CD14-positive monocyte (primary cell): Measurements from ENCODE around the gene ABTB2. TPM values are rescaled to one million over a fixed set of nuclear protein-coding genes. Genes with fewer than 3 reads are reported as not detected.

ENCODE experiments used
- DNase-seq, 3 donors: peaks; one replicate each; pipeline ENCODE4 v3.0.0-alpha.2; 2011 to 2022
- H2AFZ ChIP-seq: 2 replicates; pipeline ENCODE4 v1.6.0; 2012; ENCODE audit warnings: mild to moderate bottlenecking, low read depth, low read length, inconsistent platforms; ENCODE audit not compliant: insufficient read depth, poor library complexity, severe bottlenecking
- H3K27ac ChIP-seq, 2 donors: 1 replicate in 1 of 2; 2 replicates in 1 of 2; pipeline ENCODE4 v1.5.1; 2012 to 2013; ENCODE audit warnings: low read length in 2 of 2, control low read depth in 1 of 2, inconsistent platforms in 1 of 2, low read depth in 1 of 2, mild to moderate bottlenecking in 1 of 2
- H3K27me3 ChIP-seq, 2 donors: one replicate each; pipeline versions ENCODE4 v1.6.0 to v1.6.1; 2011 to 2013; ENCODE audit warnings: low read length in 2 of 2; ENCODE audit not compliant: control insufficient read depth in 2 of 2, insufficient read depth in 2 of 2
- H3K36me3 ChIP-seq, 2 donors: replicated peaks in 1 of 2; 1 replicate in 1 of 2; 2 replicates in 1 of 2; pipeline versions ENCODE4 v1.5.1 to v1.6.1; 2012 to 2013; ENCODE audit warnings: low read length in 2 of 2, control low read depth in 1 of 2, inconsistent platforms in 1 of 2, mild to moderate bottlenecking in 1 of 2; ENCODE audit not compliant: insufficient read depth in 2 of 2, control insufficient read depth in 1 of 2
- H3K4me1 ChIP-seq, 2 donors: 1 replicate in 1 of 2; 2 replicates in 1 of 2; pipeline versions ENCODE4 v1.5.1 to v1.6.1; 2012 to 2013; ENCODE audit warnings: low read length in 2 of 2, control low read depth in 1 of 2, inconsistent platforms in 1 of 2, mild to moderate bottlenecking in 1 of 2, moderate library complexity in 1 of 2; ENCODE audit not compliant: insufficient read depth in 2 of 2, control insufficient read depth in 1 of 2
- H3K4me2 ChIP-seq: replicated peaks from 2 replicates; pipeline ENCODE3; 2012; ENCODE audit warnings: low read length, moderate library complexity, mild to moderate bottlenecking; ENCODE audit not compliant: poor library complexity, severe bottlenecking; ENCODE audit errors: extremely low read depth
- H3K4me3 ChIP-seq, 3 experiments: fragments of 200-600 bp in 1 of 3; sonication (generic) in 1 of 3; replicated peaks in 1 of 3; 1 replicate in 2 of 3; 2 replicates in 1 of 3; pipeline ENCODE4 v1.5.1; 2011 to 2013; ENCODE audit warnings: low read length in 3 of 3, mild to moderate bottlenecking in 3 of 3, control low read depth in 2 of 3, low read depth in 2 of 3, inconsistent platforms in 1 of 3, moderate library complexity in 1 of 3
- H3K79me2 ChIP-seq: 2 replicates; pipeline ENCODE4 v1.6.0; 2012; ENCODE audit warnings: mild to moderate bottlenecking, control low read depth, inconsistent platforms, low read length, moderate library complexity; ENCODE audit not compliant: insufficient read depth
- H3K9ac ChIP-seq: 2 replicates; pipeline ENCODE4 v1.6.0; 2017; ENCODE audit warnings: low read length, mild to moderate bottlenecking; ENCODE audit not compliant: insufficient read depth, poor library complexity, severe bottlenecking
- H3K9me3 ChIP-seq, 2 donors: replicated peaks in 1 of 2; 1 replicate in 1 of 2; 2 replicates in 1 of 2; pipeline versions ENCODE4 v1.5.1 to v1.6.1; 2012 to 2013; ENCODE audit warnings: low read length in 2 of 2, control low read depth in 1 of 2; ENCODE audit not compliant: control insufficient read depth in 1 of 2, insufficient read depth in 1 of 2
- H4K20me1 ChIP-seq: 2 replicates; pipeline ENCODE4 v1.6.0; 2012; ENCODE audit warnings: mild to moderate bottlenecking, low read length, control low read depth, moderate library complexity; ENCODE audit not compliant: insufficient read depth
- H3K27ac Mint-ChIP-seq, 7 donors: one replicate each; pipeline ENCODE4 v1.8.0; 2020; ENCODE audit warnings: mild to moderate bottlenecking in 7 of 7, mixed read lengths in 7 of 7, moderate library complexity in 6 of 7, inconsistent platforms in 2 of 7
- H3K27me3 Mint-ChIP-seq, 3 donors: one replicate each; pipeline ENCODE4 v1.8.0; 2021 to 2022; ENCODE audit warnings: low read depth in 3 of 3, mild to moderate bottlenecking in 3 of 3, mixed read lengths in 3 of 3, moderate library complexity in 3 of 3, inconsistent platforms in 1 of 3
- H3K36me3 Mint-ChIP-seq, 2 donors: one replicate each; pipeline ENCODE4 v1.8.0; 2020; ENCODE audit warnings: mixed read lengths in 2 of 2, inconsistent platforms in 1 of 2, mild to moderate bottlenecking in 1 of 2
- H3K4me1 Mint-ChIP-seq: one replicate; pipeline ENCODE4 v1.8.0; 2020; ENCODE audit warnings: mild to moderate bottlenecking, mixed read lengths
- H3K4me3 Mint-ChIP-seq, 2 donors: one replicate each; pipeline ENCODE4 v1.8.0; 2020; ENCODE audit warnings: mild to moderate bottlenecking in 2 of 2, mixed read lengths in 2 of 2, moderate library complexity in 1 of 2
- H3K9me3 Mint-ChIP-seq, 7 donors: one replicate each; pipeline ENCODE4 v1.8.0; 2020 to 2022; ENCODE audit warnings: mixed read lengths in 7 of 7, mild to moderate bottlenecking in 6 of 7, moderate library complexity in 6 of 7, inconsistent platforms in 2 of 7
- CTCF ChIP-seq: fragments of 200-600 bp; IDR thresholded peaks from one replicate; pipeline ENCODE4 v1.8.0; 2022; ENCODE audit warnings: antibody characterized with exemption, mild to moderate bottlenecking
- WGBS: methylation state at CpG from one replicate; pipeline ENCODE4 v1.1.5; 2013; ENCODE audit warnings: missing lambda C conversion rate; ENCODE audit not compliant: insufficient coverage; 5-methylcytosine and 5-hydroxymethylcytosine counted together
- intact Hi-C, 2 donors: fragments of 100-400 bp; cut with micrococcal nuclease; formaldehyde crosslinking; loops; one replicate each; pipeline versions ENCODE4 v1.15.0 to v1.15.1; 2023
- polyA plus RNA-seq, 3 donors: library from polyadenylated mRNA; depleted of rRNA in 1 of 3; unstranded in 2 of 3; stranded (reverse) in 1 of 3; fragments of 300-500 nt in 2 of 3; fragments of >200 nt in 1 of 3; fragmentation: Illumina TruSeq in 2 of 3; gene quantifications; 1 replicate in 2 of 3; 2 replicates in 1 of 3; pipeline ENCODE4 v1.2.3, GENCODE V29; 2012 to 2021

The ABTB2 gene
- polyA plus RNA-seq, 3 donors, result 0.25 to 1.7 (median 0.26) TPM

DNA sequence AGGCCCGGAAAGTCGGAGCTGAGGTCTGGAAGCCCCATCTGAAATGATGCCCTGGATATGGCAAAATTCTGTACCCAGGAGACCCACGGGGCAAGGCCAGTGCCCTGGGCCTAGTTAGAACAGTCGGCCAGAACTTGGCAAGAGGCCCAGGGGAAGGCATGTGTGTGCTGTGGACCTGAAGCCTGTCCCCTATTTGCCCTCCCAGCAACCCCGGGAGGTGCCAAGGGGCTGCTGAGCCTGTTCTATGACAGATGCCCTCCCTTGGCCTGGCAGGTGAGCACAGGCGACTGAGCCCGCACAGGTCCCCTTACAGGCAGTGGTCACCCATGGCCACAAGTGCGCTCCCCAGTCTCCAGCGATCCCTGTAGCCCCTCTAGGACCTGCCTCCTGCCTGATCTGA, 200.6 kb downstream of the ABTB2 start:
- Mint-ChIP-seq H3K9me3 (no peaks in the 10 kb centered on the region), H3K27me3 (peaks cover 0 to 2% (median 0%) of the 10 kb centered on the region in 3 donors), H3K36me3 (peaks cover 14 to 22% of the 10 kb centered on the region in 2 donors), H3K27ac (no peak overlapping the region), H3K4me1 (peaks cover 30% of the 10 kb centered on the region), H3K4me3 (no peak overlapping the region)
- Histone ChIP-seq H3K9me3 (no peaks in the 10 kb centered on the region), H3K27ac (no peak overlapping the region), H3K4me2 (no peak overlapping the region), H3K9ac (no peak overlapping the region), H2AFZ (no peak overlapping the region), H3K36me3 (peaks cover 4 to 11% of the 10 kb centered on the region in 2 donors), H3K4me3 (no peak overlapping the region), H4K20me1 (no peaks in the 10 kb centered on the region), H3K4me1 (peaks cover 22 to 24% of the 10 kb centered on the region in 2 donors), H3K79me2 (no peaks in the 10 kb centered on the region), H3K27me3 (no peaks in the 10 kb centered on the region)
- intact Hi-C loops, result no loop called here
- TF ChIP-seq CTCF, result no peak
- no peak for DNase-seq
- WGBS, result 93% methylated on average over 9 of the region's 9 CpGs

- no peaks in the 10 kb centered on the region for H3K79me2 ChIP-seq
- 94% methylated on average over 2 of the region's 2 CpGs for WGBS
- Mint-ChIP-seq H3K27ac (no peak overlapping the region), H3K27me3 (peaks cover 0 to 2% (median 0%) of the 10 kb centered on the region in 3 donors), H3K4me1 (peaks cover 30% of the 10 kb centered on the region), H3K36me3 (peaks cover 26 to 28% of the 10 kb centered on the region in 2 donors), H3K4me3 (no peak overlapping the region), H3K9me3 (no peaks in the 10 kb centered on the region)
- H2AFZ ChIP-seq, result no peak overlapping the region
- peaks cover 22 to 24% of the 10 kb centered on the region in 2 donors for H3K4me1 ChIP-seq
- no peaks in the 10 kb centered on the region for H3K9me3 ChIP-seq
- H3K36me3 ChIP-seq, result peaks cover 8 to 21% of the 10 kb centered on the region in 2 donors
- TF ChIP-seq CTCF, result no peak
- H3K9ac ChIP-seq, result no peak overlapping the region
- H3K27me3 ChIP-seq, result no peaks in the 10 kb centered on the region
- intact Hi-C loops, result no loop called here
- H4K20me1 ChIP-seq, result no peaks in the 10 kb centered on the region
- no peak overlapping the region for H3K4me3 ChIP-seq
- DNase-seq, result no peak
- no peak overlapping the region for H3K4me2 ChIP-seq
- no peak overlapping the region for H3K27ac ChIP-seq
These were observed 202.1 kb downstream of the ABTB2 start for GRCh38 chr11:34155757-34156062.
